A549 treated with ZK216348 at 1 μM for 4 hours (cell line): ENCODE measurements around the gene HSPA12B. TPM values are rescaled to one million over a fixed set of nuclear protein-coding genes. Genes with fewer than 3 reads are reported as not detected.

Experiments used
- total RNA-seq: library from RNA; stranded (reverse); fragments of 200-300 nt; extraction: Qiagen RNA extraction; gene quantifications from 5 replicates; pipeline ENCODE4 v1.2.3, GENCODE V29; 2022; ENCODE audit warnings: low read depth

HSPA12B gene
- total RNA-seq = 0.35 to 0.65 TPM (median 0.45 TPM) in 5 replicates

GRCh38 chr20:3732327-3733118, at the start of gene HSPA12B:
HSPA12B (plus strand) TSS chr20:3732685; CDS start chr20:3738675, 5,990 bp downstream.

GRCh38 chr20:3712279-3712873, 20.1 kb upstream of the HSPA12B start, which contains the start of gene SIGLEC1:
SIGLEC1 (minus strand) TSS chr20:3712600; CDS start chr20:3707128, 5,472 bp downstream.

GRCh38 chr20:3767427-3768341, 35.2 kb downstream of the HSPA12B start, which contains the start of gene ADISSP:
ADISSP (minus strand) TSS chr20:3767753; CDS start chr20:3760100, 7,653 bp downstream.

GRCh38 chr20:3781153-3781910, 48.8 kb downstream of the HSPA12B start, which contains the start of gene SPEF1:
SPEF1 (minus strand) TSS chr20:3781448; CDS start chr20:3781287, 161 bp downstream.

GRCh38 chr20:3786665-3787323, 54.3 kb downstream of the HSPA12B start, which contains the start of gene CENPB:
CENPB (minus strand) TSS chr20:3786740; CDS start chr20:3786483, 257 bp downstream.

GRCh38 chr20:3795511-3796468, 63.3 kb downstream of the HSPA12B start, which contains the start of gene CDC25B:
CDC25B (plus strand) TSS chr20:3796310; CDS start chr20:3796532, 222 bp downstream.

Other genes with a start within 250 kb of the HSPA12B start
- not detected in 5 replicates for gene GFRA4, start 69.3 kb upstream of the HSPA12B start, total RNA-seq
- 0.05 to 0.08 TPM in 2 of 5 replicates, not detected in the others for gene ADAM33, start 50.7 kb upstream of the HSPA12B start, total RNA-seq
- gene SIGLEC1, start 20.1 kb upstream of the HSPA12B start, total RNA-seq = not detected in 5 replicates
- gene ADISSP, start 35.1 kb downstream of the HSPA12B start, total RNA-seq = 83.9 to 169 TPM (median 156 TPM) in 5 replicates
- gene SPEF1, start 48.8 kb downstream of the HSPA12B start, total RNA-seq = 1.0 to 2.4 TPM (median 1.8 TPM) in 5 replicates
- gene CENPB, start 54.1 kb downstream of the HSPA12B start, total RNA-seq = 73.4 to 134 TPM (median 126 TPM) in 5 replicates
- 153 to 240 TPM (median 231 TPM) in 5 replicates for gene CDC25B, start 63.6 kb downstream of the HSPA12B start, total RNA-seq
- gene AP5S1, start 87.9 kb downstream of the HSPA12B start, total RNA-seq = 13.5 to 20.8 TPM (median 17.2 TPM) in 5 replicates
- gene MAVS, start 114.1 kb downstream of the HSPA12B start, total RNA-seq = 17.0 to 27.0 TPM (median 23.7 TPM) in 5 replicates
- 51.8 to 61.7 TPM (median 56.6 TPM) in 5 replicates for gene PANK2, start 156.7 kb downstream of the HSPA12B start, total RNA-seq